ENCODE data around the gene GFRA1.
"Not testable (repeated sequence)": the region's sequence is repeated elsewhere in the genome, so short reads cannot be mapped to it uniquely, and the experiment has no call there.

GFRA1 gene

DNA sequence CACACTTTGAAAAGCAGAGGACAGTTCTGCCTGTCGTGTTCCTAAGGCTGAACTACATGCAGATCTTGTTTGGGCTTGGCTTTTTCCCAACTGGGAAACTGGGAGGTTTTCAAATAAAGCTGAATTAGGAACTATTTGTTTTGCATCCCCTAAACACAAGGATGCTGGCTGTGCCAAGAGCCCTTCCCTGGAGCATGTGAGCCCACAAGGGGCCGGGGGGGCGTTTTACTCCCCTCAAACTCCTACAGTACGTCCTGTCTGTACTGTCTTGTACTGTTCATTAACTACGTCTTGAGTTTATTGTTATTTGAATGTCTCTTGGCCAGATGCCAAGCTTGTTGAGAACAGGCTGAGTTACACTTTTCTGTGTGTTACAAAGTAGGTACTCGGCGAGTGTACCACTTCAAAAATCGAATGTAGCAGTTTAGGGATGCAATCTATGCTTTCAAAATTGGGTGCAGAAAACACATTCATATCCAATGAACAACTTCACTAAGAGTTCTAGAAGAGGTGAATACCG lies 94.9 kb downstream of the GFRA1 start:
- no peak overlapping the region for H3K4me3 ChIP-seq (ENCODE audit: low read depth, low read length)
- TF ChIP-seq, protein P1, sequence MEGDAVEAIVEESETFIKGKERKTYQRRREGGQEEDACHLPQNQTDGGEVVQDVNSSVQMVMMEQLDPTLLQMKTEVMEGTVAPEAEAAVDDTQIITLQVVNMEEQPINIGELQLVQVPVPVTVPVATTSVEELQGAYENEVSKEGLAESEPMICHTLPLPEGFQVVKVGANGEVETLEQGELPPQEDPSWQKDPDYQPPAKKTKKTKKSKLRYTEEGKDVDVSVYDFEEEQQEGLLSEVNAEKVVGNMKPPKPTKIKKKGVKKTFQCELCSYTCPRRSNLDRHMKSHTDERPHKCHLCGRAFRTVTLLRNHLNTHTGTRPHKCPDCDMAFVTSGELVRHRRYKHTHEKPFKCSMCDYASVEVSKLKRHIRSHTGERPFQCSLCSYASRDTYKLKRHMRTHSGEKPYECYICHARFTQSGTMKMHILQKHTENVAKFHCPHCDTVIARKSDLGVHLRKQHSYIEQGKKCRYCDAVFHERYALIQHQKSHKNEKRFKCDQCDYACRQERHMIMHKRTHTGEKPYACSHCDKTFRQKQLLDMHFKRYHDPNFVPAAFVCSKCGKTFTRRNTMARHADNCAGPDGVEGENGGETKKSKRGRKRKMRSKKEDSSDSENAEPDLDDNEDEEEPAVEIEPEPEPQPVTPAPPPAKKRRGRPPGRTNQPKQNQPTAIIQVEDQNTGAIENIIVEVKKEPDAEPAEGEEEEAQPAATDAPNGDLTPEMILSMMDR (IDR thresholded peaks at IDR 0.05; ENCODE audit: borderline replicate concordance, insufficient read depth, low read depth, low read length) = no peak

DNA sequence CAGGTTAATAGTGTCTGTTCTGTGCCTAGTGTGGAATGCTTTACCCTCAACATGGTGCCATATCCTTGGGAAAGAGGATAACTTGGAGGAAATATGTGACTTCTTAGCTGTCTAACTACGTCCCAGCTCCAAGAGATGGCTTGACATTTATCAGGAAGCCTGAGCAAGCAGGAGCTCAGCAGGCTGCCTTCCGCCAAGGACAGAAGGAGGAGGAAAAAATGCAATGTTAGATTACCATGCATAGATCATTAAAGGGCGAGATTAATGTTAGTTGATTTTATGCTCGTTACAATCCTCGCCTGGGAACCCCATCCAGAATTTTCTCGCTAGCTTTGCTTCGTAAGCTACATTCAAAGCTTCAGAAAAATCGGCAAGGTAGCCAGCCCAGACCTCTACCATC lies 97.8 kb downstream of the GFRA1 start:
- TF ChIP-seq, protein P1 (IDR thresholded peaks at IDR 0.05; ENCODE audit: borderline replicate concordance, insufficient read depth, low read depth, low read length) = no peak
- H3K4me3 ChIP-seq (ENCODE audit: low read depth, low read length) = no peak overlapping the region

- TF ChIP-seq, protein P1 (IDR thresholded peaks at IDR 0.05; ENCODE audit: borderline replicate concordance, insufficient read depth, low read depth, low read length) = no peak
- no peak overlapping the region for H3K4me3 ChIP-seq (ENCODE audit: low read depth, low read length)
Observed at GRCh38 chr10:116171505-116171904, 101.5 kb downstream of the GFRA1 start.

- TF ChIP-seq, protein P1 (IDR thresholded peaks at IDR 0.05; ENCODE audit: borderline replicate concordance, insufficient read depth, low read depth, low read length) = no peak
- H3K4me3 ChIP-seq (ENCODE audit: low read depth, low read length) = no peak overlapping the region
Observed at GRCh38 chr10:116170815-116171250, 102.2 kb downstream of the GFRA1 start.

DNA sequence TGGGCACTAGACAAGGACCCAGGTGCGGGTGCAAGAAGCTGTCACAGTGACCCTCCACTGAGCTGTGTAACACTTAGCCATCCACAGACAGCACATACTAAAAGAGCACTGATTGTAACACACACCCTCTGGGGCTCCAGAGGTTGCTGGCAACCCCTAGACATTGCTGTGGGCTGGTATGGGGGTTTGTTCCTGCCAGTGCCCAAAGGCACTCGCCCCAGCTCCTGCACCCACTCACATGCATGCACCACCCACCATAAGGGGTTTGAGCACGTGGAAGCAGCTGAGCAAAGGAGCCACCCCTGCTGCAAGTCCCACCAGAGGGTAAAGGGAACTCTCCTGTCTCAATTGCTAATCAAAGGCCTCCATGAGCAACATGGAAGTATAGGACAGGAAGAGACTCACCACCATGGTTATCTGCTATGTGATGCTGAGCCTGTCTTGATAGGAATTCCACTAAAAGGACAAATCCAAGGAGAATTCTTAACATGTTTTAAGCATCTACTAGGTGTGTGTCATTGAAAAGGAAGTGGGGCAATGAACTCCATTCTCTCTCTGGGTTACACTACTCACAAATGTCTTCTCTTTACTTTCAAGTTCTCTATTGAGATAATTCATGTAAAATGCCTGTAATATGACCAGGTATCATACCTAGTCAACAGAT lies 103.1 kb downstream of the GFRA1 start:
- H3K4me3 ChIP-seq (ENCODE audit: low read depth, low read length) = no peak overlapping the region
- TF ChIP-seq, protein P1 (IDR thresholded peaks at IDR 0.05; ENCODE audit: borderline replicate concordance, insufficient read depth, low read depth, low read length) = no peak

DNA sequence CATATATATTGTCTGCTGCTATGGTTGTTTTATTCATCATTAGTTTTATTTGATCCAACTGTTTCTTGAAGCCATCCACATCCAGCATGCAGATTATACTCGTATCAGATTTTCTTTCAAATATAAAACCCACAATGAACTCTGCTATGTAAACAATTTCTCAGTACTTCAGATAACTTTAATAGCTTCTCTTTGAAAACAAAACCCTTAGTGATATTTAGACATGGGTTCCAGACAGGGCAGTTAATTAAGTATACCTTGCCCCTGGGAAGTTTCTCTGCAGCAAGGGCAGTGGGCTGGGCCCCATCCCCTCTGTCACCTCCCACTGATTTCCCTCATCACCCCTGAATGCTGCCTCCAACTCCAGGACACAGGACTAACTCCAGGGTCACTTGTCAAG lies 104.3 kb downstream of the GFRA1 start:
- no peak overlapping the region for H3K4me3 ChIP-seq (ENCODE audit: low read depth, low read length)
- TF ChIP-seq, protein P1 (IDR thresholded peaks at IDR 0.05; ENCODE audit: borderline replicate concordance, insufficient read depth, low read depth, low read length) = no peak

GRCh38 chr10:116168329-116168728 lies 104.7 kb downstream of the GFRA1 start:
- TF ChIP-seq, protein P1 (IDR thresholded peaks at IDR 0.05; ENCODE audit: borderline replicate concordance, insufficient read depth, low read depth, low read length) = no peak
- no peak overlapping the region for H3K4me3 ChIP-seq (ENCODE audit: low read depth, low read length)

- H3K4me3 ChIP-seq (ENCODE audit: low read depth, low read length) = not testable (repeated sequence)
Observed at GRCh38 chr10:116165941-116166340, 107.1 kb downstream of the GFRA1 start.

Data from GM12875 (cell line).